ENCODE data around the gene LRRC18.

LRRC18 gene

DNA sequence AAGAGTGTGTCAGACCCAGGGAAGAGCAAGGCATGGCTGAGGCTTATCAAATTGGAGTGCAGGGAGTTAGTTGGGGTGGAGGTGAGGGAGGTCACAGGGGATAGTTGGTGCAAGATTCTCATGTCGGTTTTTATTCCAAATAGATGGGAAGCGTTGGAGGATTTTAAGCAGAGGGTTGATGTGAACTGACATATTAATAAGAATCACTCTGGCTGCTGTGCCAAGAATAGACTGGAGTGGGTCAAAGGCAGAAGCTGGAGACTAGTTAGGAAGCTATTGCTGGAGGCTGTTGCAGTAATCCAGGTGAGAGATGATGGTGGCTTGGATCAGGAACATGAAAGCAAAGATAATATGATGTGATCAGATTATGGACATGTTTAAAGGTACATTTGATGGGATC, 36.5 kb downstream of the LRRC18 start:
- H3K27ac ChIP-seq (ENCODE audit: low read length), result no peak overlapping the region
- H3K9ac ChIP-seq (ENCODE audit: low read length), result no peak overlapping the region
- no peaks in the 10 kb centered on the region for H3K36me3 ChIP-seq (ENCODE audit: control insufficient read depth, low read depth, low read length)
- H3K4me1 ChIP-seq (ENCODE audit: control insufficient read depth, low read depth, low read length), result no peaks in the 10 kb centered on the region
- no peak overlapping the region for H3K4me3 ChIP-seq (ENCODE audit: low read length)
- H3K27me3 ChIP-seq (ENCODE audit: control insufficient read depth, insufficient read depth, low read length), result no peaks in the 10 kb centered on the region
- H3K9me3 ChIP-seq (ENCODE audit: control insufficient read depth, low read depth, low read length), result no peaks in the 10 kb centered on the region

DNA sequence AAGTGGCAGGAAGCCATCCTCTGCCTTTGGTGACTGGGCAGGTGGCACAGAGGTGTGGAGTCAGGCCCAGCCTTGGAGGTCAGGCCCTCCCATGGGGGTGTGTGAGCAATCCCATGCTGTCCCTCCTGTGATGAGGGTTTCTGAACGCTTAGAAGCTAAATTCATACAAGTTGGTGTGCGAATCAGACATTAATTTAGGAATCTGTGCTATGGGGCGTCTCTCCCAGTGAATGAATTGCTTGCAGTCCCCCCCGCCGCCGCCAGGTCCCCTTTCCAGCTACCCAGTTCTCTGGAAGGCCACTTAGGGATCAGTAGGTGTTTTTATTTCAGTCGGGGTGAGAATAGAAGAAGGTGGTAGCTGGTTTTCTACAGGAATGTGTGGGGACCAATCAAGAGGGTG, 37.5 kb downstream of the LRRC18 start:
- Histone ChIP-seq H3K27me3 (ENCODE audit: control insufficient read depth, insufficient read depth, low read length) (no peaks in the 10 kb centered on the region), H3K4me1 (ENCODE audit: control insufficient read depth, low read depth, low read length) (no peaks in the 10 kb centered on the region), H3K4me3 (ENCODE audit: low read length) (no peak overlapping the region), H3K27ac (ENCODE audit: low read length) (no peak overlapping the region), H3K36me3 (ENCODE audit: control insufficient read depth, low read depth, low read length) (no peaks in the 10 kb centered on the region), H3K9ac (ENCODE audit: low read length) (no peak overlapping the region), H3K9me3 (ENCODE audit: control insufficient read depth, low read depth, low read length) (no peaks in the 10 kb centered on the region)

DNA sequence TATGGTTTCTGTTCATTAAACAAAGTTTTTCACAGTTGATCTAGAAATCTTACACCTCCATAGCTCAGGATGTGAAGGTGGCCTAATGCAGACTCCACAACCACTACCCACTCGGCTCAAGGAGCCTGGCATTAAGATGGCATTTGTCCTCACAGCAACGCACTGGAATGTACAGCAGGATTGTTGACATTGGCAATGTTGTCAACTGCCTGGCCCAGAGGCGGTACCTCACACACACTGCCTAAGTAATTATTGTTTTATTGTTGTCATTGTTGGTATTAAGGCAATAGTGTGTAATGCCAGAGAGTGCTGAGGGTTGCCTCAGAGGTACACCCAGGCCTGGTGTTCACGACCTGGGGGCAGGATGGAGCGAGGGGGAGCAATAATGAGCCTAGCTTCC, 38.3 kb downstream of the LRRC18 start:
- no peaks in the 10 kb centered on the region for H3K9me3 ChIP-seq (ENCODE audit: control insufficient read depth, low read depth, low read length)
- no peak overlapping the region for H3K27ac ChIP-seq (ENCODE audit: low read length)
- no peaks in the 10 kb centered on the region for H3K27me3 ChIP-seq (ENCODE audit: control insufficient read depth, insufficient read depth, low read length)
- H3K36me3 ChIP-seq (ENCODE audit: control insufficient read depth, low read depth, low read length), result no peaks in the 10 kb centered on the region
- H3K4me1 ChIP-seq (ENCODE audit: control insufficient read depth, low read depth, low read length), result no peaks in the 10 kb centered on the region
- no peak overlapping the region for H3K9ac ChIP-seq (ENCODE audit: low read length)
- no peak overlapping the region for H3K4me3 ChIP-seq (ENCODE audit: low read length)

DNA sequence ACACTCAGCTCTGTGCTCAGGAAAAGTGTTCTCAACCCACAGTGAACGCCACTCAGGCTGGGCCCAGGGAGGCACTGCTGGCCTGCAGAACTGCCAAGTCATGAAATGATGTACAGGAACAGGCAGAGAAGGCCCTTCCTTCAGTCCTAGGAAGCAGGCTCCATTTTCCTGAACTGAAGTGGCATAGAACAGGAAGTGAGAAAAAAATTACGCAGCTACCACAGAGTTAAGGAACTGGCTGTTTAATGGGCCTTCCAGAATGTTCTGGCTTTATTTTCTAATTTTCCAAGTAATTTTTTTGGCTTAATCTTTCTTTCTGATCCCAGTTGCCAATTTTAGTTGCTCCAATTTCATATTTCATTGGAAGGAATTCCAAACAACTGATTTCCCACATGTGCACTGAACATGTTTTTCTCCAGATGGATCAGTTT, 39.3 kb downstream of the LRRC18 start:
- Histone ChIP-seq H3K9me3 (ENCODE audit: control insufficient read depth, low read depth, low read length) (no peaks in the 10 kb centered on the region), H3K36me3 (ENCODE audit: control insufficient read depth, low read depth, low read length) (no peaks in the 10 kb centered on the region), H3K4me3 (ENCODE audit: low read length) (no peak overlapping the region), H3K27me3 (ENCODE audit: control insufficient read depth, insufficient read depth, low read length) (no peaks in the 10 kb centered on the region), H3K27ac (ENCODE audit: low read length) (no peak overlapping the region), H3K4me1 (ENCODE audit: control insufficient read depth, low read depth, low read length) (no peaks in the 10 kb centered on the region), H3K9ac (ENCODE audit: low read length) (no peak overlapping the region)

DNA sequence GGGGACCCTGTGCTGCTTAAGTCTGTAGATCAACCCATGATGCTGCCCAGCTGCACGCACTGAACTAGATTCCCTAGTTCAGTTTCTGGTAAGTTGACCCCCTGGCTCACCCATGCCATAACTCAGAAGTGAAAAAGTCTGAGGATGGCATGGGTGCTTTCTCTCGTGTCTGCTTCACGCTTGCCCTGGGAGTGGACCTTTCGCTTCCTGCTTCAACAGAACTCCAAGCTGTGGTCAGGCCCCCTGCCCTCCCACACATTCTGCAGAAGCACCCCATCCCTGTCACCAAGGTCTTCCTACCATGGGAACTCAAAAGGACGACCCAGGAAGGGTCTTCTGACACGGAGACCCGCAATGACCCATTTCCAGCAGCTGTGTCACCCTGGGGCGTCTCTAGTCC, 39.9 kb downstream of the LRRC18 start:
- no peaks in the 10 kb centered on the region for H3K36me3 ChIP-seq (ENCODE audit: control insufficient read depth, low read depth, low read length)

DNA sequence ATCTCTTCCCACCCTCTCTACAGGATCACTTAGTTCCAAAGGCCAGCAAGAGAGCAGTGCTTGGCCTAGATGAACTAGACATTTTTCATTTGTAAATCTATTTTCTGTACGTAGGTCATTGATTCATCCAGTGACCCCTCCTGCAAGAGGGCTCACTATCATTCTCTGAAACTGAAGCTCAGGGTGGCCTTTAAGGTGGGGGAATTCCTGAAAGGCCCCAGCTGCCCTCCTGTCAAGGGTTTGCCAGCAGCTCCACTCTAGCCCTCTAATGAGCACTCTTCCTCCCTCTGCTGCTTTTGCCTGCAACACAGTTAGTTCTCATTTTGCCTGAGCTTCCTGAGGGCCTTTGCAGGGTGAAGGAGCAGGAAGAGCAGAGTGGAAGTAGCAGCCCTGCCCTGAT, 41.2 kb downstream of the LRRC18 start:
- Histone ChIP-seq H3K9ac (ENCODE audit: low read length) (no peak overlapping the region), H3K27me3 (ENCODE audit: control insufficient read depth, insufficient read depth, low read length) (no peaks in the 10 kb centered on the region), H3K36me3 (ENCODE audit: control insufficient read depth, low read depth, low read length) (no peaks in the 10 kb centered on the region), H3K9me3 (ENCODE audit: control insufficient read depth, low read depth, low read length) (no peaks in the 10 kb centered on the region), H3K4me1 (ENCODE audit: control insufficient read depth, low read depth, low read length) (no peaks in the 10 kb centered on the region), H3K27ac (ENCODE audit: low read length) (no peak overlapping the region), H3K4me3 (ENCODE audit: low read length) (no peak overlapping the region)

More for the DNA sequence above, 39.9 kb downstream of the LRRC18 start:
- no peak overlapping the region for H3K27ac ChIP-seq (ENCODE audit: low read length)
- no peaks in the 10 kb centered on the region for H3K27me3 ChIP-seq (ENCODE audit: control insufficient read depth, insufficient read depth, low read length)
- no peak overlapping the region for H3K9ac ChIP-seq (ENCODE audit: low read length)
- no peaks in the 10 kb centered on the region for H3K4me1 ChIP-seq (ENCODE audit: control insufficient read depth, low read depth, low read length)
- no peak overlapping the region for H3K4me3 ChIP-seq (ENCODE audit: low read length)
- no peaks in the 10 kb centered on the region for H3K9me3 ChIP-seq (ENCODE audit: control insufficient read depth, low read depth, low read length)

DNA sequence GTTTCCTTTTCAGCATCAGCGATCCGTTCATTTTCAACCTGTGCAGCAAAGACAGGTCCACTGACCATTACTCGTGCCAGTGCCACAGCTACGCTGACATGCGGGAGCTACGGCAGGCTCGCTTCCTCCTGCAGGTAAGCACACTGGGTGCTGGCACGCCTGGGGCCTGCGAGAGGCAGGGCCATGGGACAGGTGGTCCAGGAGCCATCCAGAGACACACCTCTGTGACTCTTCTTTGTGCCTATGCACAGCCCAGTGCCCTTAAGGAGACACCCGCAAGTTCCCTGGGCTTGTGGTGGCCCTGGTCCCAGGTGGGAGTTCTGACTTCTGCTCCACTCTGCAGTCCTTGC, 42.2 kb downstream of the LRRC18 start:
- H3K36me3 ChIP-seq (ENCODE audit: control insufficient read depth, low read depth, low read length), result no peaks in the 10 kb centered on the region

DNA sequence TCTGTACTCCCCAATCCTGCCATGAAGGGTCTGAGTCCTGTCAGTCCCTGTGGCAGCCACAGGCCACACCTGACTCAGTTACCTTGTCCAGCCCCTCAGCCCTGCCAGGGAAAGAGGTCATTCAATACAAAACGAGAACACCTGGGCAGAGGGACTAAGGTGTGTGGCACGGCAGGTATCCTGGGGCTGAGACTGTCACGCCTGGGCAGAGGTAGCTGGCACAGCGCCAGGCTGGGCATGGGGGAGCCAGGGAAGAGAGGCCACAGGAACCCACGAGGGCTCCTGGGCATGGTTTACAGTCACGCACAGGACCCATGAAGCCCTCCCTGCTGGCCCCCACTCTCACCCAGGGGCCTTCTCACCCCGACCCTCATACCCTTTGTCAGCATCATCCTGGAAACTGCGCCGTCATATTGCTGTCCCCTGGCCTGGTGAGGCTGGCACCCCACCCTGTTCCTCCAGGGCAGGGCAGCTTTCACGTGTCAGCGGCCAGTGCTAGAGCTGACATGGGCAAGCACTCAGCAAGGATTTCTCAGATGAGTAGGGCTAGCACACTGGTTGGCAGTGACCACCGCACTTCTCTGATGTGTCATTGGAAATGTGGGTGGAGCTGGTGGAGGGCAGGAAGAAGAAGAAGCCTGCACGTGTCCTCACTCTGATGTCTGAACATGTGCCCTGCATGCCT, 42.7 kb downstream of the LRRC18 start:
- Histone ChIP-seq H3K4me3 (ENCODE audit: low read length) (no peak overlapping the region), H3K9me3 (ENCODE audit: control insufficient read depth, low read depth, low read length) (no peaks in the 10 kb centered on the region), H3K27me3 (ENCODE audit: control insufficient read depth, insufficient read depth, low read length) (no peaks in the 10 kb centered on the region), H3K9ac (ENCODE audit: low read length) (no peak overlapping the region), H3K27ac (ENCODE audit: low read length) (no peak overlapping the region), H3K4me1 (ENCODE audit: control insufficient read depth, low read depth, low read length) (no peaks in the 10 kb centered on the region), H3K36me3 (ENCODE audit: control insufficient read depth, low read depth, low read length) (no peaks in the 10 kb centered on the region)

More for the DNA sequence above, 42.2 kb downstream of the LRRC18 start:
- Histone ChIP-seq H3K4me3 (ENCODE audit: low read length) (no peak overlapping the region), H3K27ac (ENCODE audit: low read length) (no peak overlapping the region), H3K4me1 (ENCODE audit: control insufficient read depth, low read depth, low read length) (no peaks in the 10 kb centered on the region), H3K27me3 (ENCODE audit: control insufficient read depth, insufficient read depth, low read length) (no peaks in the 10 kb centered on the region), H3K9me3 (ENCODE audit: control insufficient read depth, low read depth, low read length) (no peaks in the 10 kb centered on the region), H3K9ac (ENCODE audit: low read length) (no peak overlapping the region)

DNA sequence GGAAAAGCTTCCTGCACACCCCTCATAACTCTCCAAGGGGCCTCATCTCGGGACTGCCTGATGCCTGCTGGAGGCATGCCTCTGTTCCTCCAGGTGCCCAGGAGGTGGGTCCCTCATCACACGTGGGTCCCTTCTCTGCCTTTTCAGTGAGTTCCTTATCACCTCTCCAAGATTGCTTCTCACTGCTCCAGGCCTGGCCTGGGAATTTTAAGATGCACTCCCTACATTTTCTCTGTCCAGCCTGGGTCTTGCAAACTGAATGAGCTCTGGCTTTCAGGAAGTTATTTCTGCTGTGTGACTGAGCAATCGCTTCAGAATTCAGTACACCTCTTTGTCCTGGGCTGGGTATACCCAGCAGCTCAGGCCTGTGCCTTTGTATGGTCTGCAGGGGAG, 43.8 kb downstream of the LRRC18 start:
- Histone ChIP-seq H3K9ac (ENCODE audit: low read length) (no peak overlapping the region), H3K27ac (ENCODE audit: low read length) (no peak overlapping the region), H3K4me1 (ENCODE audit: control insufficient read depth, low read depth, low read length) (no peaks in the 10 kb centered on the region), H3K9me3 (ENCODE audit: control insufficient read depth, low read depth, low read length) (no peaks in the 10 kb centered on the region), H3K4me3 (ENCODE audit: low read length) (no peak overlapping the region), H3K27me3 (ENCODE audit: control insufficient read depth, insufficient read depth, low read length) (no peaks in the 10 kb centered on the region), H3K36me3 (ENCODE audit: control insufficient read depth, low read depth, low read length) (no peaks in the 10 kb centered on the region)

DNA sequence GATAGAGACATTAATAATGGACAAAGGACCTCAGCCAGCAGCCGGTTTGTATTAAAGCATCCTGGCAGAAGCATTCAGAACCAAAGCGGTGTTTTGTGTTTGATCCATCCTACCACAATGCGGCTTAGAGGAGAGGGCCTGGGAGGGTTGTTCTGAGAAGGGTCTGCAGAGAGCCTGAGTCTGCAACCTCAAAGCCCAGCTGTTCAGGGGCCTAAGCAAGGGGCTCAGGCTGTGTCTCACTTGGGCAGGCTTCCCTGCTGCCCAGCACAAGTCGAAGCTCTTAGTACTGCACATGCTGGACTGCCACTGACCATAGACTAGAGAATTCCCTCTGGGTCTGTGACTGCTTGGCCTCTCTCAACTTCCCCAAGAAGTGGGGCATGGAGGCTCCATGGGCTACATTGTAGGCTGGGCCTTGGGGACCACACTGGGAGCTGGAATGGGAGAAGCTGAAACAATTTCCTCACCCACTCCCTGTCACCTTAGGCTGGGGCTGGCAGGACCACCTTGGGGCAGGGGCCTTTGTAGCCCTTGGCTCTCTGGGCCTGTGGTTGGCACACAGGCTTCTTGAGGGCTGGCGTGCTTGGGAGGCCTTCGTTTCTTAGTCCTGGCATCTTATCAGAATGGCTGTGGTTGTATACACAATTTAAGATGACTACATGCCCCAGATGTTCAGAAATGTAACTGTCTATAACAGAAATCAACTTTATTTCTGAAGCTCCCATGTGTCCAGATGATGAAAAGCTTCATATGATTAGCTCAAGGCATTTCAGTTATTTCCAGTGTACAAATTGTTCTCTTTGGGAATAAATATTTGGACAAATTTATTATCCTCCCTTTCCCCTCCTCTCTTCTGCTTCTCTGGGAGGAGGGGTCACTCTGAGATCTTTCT, 44.5 kb downstream of the LRRC18 start:
- Histone ChIP-seq H3K9me3 (ENCODE audit: control insufficient read depth, low read depth, low read length) (no peaks in the 10 kb centered on the region), H3K4me3 (ENCODE audit: low read length) (no peak overlapping the region), H3K9ac (ENCODE audit: low read length) (no peak overlapping the region), H3K36me3 (ENCODE audit: control insufficient read depth, low read depth, low read length) (no peaks in the 10 kb centered on the region), H3K27ac (ENCODE audit: low read length) (no peak overlapping the region), H3K4me1 (ENCODE audit: control insufficient read depth, low read depth, low read length) (no peaks in the 10 kb centered on the region), H3K27me3 (ENCODE audit: control insufficient read depth, insufficient read depth, low read length) (no peaks in the 10 kb centered on the region)

DNA sequence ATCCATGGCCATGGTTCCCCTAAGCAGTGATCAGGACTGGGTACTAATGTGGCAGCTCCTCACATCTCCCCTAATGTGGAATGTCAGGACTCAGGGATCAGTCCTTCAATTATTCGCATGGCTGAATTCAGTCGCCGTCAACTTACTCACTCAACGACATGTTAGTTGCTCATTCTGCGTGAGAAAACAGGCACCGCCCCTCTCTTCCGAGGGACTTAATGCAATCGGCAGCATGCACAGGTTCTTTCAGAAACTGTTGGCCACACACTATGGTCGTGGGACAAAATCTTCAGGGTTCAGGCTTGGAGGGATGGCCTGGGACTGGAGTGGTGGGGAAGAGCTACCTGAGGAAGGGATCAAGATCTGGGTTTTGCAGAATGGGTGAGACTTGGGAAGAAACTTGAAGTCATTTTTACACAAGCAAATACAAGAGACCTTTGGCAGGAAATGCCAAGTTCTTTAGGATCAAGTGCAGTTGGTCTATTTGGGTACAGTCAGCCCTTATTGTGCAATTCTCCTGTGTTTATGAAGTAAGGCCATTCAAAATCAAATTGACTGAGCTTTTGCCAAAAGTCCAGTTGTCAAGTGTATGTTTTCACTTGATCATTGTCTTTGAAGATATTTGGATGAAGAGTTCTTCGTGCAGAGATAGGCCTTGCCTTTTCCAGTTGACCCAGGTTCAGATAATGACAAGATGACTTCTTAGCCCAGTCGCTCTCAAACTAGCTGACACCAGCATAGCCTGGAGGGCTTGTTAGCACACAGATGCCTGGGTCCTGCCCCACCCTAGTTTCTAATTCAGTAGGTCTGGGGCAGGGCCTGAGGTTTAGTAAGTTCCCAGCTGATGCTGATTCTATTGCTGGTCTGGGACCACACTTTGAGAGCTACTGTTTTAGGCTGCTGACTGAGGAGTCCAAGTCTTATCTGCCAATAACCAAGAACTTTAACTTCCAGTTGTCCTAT, 48.5 kb downstream of the LRRC18 start:
- Histone ChIP-seq H3K9me3 (ENCODE audit: control insufficient read depth, low read depth, low read length) (no peaks in the 10 kb centered on the region), H3K27ac (ENCODE audit: low read length) (no peak overlapping the region), H3K36me3 (ENCODE audit: control insufficient read depth, low read depth, low read length) (no peaks in the 10 kb centered on the region), H3K9ac (ENCODE audit: low read length) (no peak overlapping the region), H3K4me3 (ENCODE audit: low read length) (no peak overlapping the region), H3K4me1 (ENCODE audit: control insufficient read depth, low read depth, low read length) (no peaks in the 10 kb centered on the region), H3K27me3 (ENCODE audit: control insufficient read depth, insufficient read depth, low read length) (no peaks in the 10 kb centered on the region)
